ENCODE measurements around the gene RCAN2.

Gene RCAN2

DNA sequence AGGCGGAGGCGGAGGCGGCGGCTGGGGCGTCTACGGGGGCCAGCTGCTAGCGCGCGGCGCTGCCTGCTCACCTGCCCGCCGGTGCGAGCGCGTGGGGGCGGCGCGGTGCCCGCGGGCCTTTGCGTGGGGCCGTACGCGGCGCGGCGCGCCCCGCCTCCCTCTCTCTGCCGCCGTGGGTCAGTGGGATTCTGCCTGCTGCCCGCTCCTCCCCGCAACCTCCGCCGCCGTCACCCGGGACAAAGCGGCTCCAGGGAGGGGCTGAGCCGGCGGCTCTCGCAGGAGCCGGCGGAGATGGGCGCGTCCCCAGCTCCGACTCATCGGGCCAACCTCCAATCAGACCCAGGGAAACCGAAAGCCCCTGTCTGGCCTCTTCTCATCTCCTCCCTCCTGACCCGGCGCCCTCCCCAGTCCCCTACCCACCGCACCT lies at the start of gene RCAN2:
Gene RCAN2 (minus strand): TSS at position 249 of the 427 bp plus-strand sequence.
- no peak for DNase-seq

DNA sequence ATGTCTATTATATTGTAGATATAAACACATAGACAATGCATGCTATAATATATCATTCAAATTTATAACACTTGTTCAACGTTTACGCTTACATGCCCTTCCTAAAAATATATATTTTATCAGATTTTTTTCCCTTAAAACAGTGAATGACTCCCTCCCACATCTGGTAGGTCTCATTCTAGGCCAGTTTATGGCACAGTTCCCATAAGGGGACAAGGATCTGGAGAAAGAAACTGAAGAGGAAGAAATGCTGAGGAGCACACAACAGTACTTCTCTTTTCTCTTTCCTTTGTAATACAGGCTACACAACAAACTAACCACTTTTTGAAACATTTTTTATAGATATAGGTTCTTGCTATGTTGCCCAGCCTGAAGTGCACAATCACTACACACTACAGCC lies 48.6 kb upstream of the RCAN2 start:
- DNase-seq: no peak

DNA sequence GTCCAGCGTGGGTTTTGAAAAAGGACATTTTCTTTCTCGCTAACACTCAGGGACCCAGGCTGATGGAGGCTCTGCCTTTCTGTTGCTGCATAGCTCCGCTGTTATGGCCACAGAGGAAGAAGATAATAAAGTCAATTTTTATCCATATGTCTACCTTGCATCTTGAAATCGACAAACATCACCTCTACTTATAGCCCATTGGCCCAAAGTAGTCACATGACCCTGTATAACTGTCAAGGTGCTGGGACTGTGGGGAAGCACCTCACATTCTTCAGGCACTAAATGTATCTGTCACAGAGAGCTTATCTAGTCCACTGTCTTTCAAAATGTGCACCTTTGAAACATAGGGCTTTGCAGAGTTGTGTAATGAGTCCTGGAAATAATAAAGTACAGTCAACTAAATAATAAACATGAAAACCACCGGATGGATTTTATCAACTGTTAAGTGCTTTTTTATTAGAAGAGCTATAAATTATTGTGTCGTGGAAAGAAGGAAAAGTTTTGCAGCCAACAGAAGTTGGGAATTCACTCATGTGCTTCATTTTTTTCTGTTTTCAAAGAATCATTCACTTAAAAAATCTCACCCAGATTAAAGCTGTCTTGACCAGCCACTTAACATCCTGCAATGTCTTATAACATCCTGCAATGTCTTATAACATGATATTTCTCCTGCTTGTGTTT lies 47.7 kb upstream of the RCAN2 start:
- no peak for DNase-seq

DNA sequence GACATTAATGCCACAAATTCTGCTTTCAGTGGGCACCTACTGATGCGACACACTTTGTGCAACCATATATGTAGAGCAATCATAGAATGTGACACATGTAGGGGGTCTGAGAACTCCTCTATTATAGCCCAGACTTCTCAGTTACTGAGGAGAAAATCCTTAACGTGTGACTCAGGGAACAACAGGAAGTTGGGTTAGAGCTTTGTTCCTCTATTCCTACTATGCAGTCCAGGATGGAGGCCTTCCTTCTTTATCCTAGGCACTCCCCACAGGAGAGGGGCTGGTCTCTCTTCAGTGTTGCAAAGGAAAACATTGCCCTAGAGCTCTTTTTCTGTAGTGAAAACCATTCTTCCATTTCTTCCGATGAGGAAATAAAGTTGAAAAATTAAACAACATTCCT lies 39.6 kb upstream of the RCAN2 start:
- no peak for DNase-seq

DNA sequence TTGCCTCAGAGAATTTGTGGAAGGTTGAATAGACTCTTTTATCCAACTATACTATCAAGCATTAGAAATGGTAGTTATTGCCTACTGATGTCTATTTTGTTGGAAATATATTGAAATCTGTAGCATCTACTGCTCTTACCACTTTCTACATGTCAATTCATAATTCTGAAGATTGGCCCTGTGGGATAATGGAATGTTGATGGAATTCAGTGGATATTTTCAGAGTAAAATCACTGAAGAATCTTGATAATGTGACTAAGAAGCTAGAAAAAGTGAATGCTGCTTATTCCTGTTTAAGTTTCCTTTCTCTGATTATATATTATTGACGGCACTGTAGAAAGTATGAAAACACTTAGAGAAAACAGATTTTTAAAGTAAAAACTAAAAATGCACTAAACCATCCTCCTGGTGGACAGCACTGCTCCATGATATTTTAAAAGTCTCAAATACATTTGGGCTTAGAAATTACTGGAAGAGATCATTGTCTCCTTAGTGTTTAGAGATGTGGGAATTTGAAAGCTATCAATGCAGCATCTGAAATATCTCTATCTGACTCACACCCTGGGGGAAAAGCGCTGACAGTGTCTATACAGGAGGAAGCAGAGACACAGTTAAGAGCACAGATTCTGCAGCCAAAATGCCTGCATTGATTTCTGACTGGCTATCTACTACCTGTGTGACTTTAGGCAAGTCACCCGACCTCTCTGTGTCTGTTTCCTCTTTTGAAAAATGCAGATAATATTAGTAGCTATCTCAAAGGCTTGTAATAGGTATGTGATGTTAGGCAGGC lies 37.9 kb upstream of the RCAN2 start:
- no peak for DNase-seq

DNA sequence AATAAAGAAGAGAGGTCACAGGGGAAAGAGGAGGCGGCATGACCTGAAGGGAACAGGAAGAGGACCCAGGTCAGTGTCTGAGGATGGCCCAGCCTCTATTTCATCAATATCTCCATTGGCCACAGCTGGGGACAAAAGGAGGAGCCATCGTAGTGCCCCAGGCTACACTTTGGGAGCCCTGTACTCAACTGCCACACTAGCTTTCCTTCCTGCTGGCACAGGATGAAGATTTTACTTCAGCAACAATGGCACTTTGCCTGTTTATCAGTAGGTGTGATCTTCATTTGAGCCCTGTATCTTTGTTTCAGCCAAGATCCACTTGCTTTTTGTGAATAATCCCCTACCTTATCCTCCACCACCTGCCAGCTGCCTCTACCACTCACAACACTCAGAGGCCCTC lies 35.4 kb upstream of the RCAN2 start:
- no peak for DNase-seq

DNA sequence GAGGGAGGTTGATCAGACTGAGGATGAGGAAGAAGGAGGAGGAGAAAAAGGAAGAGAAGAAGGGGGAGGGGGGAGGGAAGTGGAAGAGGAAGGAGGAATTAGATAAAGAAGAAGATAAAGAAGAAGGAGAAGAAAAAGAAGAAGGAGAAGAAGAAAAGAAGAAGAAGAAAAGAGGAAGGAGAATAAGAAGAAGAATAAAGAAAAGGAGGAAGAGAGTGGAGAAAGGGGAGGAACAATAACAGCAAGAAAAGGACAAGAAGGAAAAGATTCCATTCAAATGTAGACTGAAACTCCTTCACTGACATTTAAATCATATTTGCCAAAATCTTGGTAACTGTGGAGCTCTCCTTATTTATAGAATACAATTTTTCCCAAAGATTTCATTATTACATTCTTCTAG lies 34.3 kb upstream of the RCAN2 start:
- DNase-seq: no peak

DNA sequence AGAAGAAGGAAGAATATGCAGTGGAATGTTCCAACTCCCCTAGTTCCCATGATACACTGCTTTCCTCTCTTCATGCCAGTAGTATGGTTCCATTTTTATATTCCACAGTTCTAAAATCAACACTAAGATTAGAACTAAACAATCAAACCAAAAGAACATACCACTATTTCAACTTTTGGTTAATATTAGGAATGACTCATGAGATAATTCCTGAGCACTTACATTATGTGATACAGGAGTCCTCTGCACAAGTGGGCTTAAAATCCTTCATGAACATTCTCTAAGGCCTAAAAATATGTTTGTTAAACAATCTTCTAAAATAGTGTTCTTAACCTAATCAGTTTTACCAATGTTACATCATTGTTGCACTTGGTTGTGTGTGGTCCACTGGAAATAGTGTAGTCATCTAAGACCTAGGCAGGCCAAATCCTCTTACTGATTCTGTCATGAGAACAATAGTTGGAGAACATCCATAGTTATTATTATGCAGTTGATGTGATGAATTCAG lies 30.3 kb upstream of the RCAN2 start:
- no peak for DNase-seq

DNA sequence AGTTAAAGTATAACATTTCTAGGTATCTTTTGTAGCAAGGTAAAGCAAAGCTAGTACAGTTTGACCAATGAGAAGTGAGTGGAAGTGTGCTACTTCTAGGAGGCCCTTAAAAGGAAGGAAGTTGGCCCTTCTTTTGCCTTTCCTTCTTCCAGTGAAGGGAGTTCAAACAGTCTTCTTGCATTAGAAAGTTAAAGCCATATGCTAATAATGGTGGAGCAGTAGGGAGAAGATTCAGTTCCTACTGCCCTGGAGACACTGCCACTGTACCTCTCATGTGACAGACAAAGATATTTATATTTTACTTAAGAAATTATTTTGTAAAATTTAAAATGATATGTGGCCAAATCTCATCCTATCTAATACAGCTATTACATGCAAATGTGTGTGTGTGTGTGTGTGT lies 26.0 kb upstream of the RCAN2 start:
- DNase-seq: no peak

DNA sequence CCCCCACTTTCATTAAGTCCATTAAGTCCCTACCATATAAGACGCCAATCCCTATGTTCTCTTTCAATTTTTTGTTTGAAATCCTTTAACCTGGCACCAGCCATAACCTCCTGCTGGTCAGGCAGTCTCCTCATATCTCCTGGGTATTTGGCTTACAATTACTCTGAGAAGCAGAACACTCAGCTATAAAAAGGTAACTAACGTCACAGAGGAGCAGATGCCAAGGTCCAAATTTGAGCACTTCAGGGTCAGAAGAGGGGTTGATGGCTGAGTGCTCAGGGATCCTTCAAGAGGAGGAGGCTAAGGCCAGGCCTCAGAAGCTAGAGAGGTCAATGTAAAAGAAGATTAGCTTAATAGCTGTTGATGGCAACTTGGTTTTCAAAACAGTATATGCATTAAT lies 22.3 kb upstream of the RCAN2 start:
- DNase-seq: no peak

DNA sequence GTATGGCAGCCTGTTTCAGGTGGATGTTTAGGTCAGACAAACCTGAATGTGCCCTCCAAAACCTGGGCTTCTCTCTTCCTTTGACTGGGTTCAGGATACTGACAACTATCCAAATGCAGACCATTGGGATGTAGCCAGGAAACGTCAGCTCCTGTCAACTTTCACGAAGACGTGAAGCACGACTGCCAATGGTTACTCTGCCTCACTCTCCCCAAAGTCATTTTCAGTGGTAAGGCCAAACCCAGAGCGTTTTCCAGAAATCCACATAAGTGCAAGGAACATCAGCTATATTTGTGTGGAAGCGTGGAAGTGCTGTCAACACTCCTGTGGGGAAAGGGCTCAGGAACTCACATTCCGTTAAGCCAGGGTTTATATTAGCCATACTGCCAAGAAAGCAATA lies 20.1 kb upstream of the RCAN2 start:
- DNase-seq: no peak

DNA sequence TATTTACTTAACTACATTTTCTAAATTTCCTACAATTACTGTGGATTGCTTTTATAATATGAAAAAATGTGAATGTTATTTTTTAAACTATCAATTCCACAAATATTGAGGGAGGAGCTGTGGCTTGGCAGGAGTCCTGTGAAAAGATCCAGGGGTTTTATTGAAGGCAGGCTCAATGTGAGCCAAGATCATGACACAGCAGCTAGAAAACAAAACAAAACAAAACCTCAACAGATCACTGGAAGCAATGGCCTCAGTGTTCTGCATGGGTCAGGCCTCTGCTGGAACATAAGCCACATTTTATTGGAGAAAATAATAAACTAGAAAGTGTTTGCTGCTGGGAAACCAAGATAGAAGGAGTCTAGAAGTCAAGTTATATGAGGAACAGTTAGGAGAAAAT lies 19.4 kb upstream of the RCAN2 start:
- DNase-seq: no peak

DNA sequence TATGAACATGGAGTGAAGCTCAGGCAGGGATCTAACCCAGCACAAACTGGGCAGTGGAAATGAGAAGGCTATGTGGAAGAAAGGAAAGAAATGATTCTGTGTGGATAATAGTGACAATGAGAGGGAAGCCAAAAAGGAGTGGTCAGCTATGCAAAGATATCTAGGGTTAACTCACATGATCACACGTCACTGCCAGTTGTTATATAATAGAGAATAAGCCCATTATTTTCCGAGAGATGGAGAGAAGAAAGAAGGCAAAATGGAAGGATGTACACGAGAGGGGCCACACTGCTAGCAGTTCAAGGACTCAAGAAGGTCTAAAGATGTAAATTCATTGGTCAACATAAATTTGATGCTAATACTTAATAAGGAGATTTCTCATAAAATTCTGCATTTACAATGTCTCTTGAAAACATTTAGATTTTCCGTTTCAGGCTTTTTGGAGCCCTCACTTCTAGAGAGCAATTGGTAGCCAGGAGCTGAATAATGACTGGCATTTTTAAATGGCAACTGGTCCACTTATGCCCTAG lies 18.8 kb upstream of the RCAN2 start:
- no peak for DNase-seq

DNA sequence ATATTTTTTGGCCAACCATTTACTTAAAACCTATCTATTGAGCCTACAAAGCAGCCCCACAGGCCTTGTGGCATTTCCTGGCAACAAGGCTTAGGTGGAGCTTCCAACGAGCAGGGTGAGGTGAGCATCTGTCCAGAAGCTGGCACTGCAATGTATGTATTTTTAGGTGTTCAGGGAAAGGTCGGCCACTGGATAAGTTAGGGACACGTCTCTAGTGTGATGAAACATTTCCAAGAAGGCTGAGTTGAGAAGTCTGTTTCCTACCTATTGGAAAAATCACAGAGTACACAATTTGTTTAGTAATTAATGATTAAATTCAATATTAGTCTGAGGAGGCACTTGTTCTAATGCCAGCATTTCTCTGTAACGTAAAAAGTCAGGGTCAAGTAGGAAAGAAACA lies 17.8 kb upstream of the RCAN2 start:
- DNase-seq: no peak

DNA sequence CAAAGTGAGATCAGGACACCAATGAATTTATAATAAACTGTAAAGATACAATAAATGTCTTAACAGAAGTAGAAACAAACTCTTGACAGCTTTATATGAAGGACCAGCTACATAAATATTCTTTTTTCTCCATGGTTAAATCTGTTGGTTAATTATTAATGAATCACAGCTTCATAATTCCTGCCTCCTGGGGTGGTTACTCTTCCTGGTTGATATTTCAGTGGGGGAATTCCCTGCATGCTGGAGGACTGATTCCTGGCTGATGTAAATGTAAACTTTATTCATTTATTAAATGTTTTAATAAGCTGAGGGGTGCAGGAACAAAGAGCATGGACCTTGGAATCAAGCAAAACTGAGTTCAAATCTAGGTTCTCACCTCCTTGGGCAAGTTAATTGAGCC lies 16.2 kb upstream of the RCAN2 start:
- no peak for DNase-seq

DNA sequence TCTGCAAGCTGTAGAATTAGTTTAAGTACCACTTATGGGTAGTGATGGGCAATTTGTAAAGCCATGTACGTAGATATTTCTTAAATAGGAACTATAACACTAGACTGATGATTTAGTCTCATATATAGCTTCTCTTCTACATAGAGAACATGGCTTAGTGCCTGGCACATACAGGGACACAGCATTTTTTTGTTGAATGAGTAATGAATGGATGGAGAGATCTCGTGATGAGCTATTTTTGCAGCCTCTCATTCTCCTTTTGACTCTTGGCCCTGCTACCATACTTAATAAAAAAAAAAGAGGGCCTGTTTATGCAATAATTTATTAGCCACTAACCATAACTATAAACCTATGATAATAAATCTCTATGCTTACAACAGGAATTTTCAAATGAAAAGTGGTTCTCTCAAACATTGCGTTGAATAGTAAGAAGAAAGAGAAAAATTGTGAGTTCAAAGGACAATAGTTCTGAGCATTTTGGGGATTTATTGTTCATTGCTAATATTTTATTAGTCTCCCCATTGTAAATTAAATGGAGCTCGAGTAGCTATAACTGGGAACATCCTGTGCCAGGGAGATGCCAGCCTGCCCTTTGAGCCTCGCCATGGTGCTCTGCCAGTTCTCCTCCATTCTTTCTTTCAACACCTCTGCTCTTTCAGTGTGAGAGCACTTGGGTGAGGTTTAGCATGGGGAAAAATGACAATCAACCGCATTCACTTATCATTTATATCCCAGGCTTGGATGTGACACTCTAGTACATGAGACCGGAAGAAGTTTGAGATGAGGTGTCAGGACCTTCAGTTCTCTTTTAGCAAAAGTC lies 14.7 kb upstream of the RCAN2 start:
- DNase-seq: no peak

DNA sequence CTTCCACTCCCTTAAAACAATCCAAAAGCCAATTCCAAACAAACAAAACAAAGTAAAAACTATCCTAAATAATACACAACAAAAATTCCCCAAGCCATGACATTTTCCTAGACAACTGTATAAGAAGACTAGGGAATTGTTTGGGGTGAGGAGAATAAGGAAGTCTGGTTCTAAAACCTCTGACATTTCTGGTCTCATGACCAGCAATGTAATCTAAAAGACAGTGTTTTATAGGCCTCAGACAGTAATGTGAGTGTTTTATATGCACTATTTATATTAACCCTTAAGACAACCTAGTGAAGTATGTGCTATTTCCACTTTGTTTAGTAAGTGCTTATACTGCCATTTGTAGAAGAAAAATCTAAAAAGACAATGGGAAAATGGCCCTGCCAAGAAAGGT lies 13.0 kb upstream of the RCAN2 start:
- DNase-seq: no peak

DNA sequence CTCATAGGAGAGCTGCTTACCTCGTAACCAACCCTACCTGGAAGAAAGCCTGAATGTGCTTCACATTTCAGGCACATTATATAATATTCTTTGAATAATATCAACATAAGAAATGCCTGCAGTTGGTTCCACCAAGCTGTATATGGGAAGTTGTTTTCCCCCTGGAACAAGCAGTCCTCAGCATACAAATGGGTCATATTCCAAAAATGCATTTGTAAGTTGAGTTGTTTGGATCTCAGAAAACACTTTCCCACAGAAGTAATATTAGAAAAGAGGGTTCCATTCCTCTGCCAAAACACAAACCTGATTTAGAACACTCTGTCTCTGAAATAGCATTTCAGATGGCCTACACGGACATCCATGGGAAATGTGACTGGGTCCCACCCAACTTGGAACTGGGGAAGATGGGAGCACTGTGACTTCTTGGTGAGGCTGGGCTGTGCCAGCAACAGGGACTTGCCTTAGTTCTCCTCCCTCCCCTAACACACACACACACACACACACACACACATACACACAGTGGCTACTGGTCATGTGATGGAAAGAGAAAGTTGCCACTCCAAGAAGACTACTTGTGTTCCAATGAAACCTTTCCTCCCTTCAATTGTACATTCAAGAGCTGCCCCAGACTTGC lies 11.4 kb upstream of the RCAN2 start:
- no peak for DNase-seq

DNA sequence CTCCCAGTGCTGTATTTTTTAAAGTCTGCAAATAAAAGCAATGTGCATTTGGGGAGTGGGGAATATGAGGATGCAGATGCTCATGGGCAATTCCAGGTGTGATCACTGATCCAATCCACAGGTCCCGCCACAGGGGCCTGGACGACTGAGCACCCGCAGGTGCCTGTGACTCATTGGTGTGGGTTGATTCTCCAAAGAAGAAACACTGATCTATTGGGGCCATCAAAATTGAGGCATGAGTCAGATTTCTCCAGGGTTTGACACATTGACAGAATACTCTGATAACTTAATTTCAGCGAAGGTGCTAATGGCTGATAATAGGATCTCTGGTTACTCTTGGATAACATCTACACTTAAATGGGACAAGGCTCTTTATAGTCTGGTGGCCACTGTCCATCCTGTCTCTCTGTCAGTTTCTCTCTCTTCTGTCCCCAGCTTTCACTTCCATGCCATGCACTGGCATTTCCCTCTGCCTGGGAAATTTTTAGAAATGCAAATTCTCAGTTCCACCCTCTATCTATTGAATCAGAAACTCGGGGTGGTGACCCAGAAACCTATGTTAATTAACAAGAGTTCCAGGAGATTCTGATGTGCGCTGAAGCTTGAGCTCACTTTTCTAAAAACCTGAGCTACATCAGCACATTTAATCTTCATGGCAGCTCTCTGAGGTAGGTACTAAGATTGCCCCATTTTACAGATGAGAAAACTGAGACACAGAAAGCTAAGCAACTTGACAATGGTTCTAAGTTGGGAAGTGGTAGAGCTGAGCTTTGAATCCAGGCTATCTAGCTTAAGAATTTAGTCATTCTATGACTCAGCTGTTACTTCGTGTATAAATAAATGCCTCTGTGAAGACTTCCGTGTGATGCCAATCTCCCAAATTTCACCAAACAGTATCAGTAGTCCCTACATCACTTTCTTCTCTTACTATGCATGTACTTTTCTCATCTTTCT lies 10.2 kb upstream of the RCAN2 start:
- DNase-seq: no peak

DNA sequence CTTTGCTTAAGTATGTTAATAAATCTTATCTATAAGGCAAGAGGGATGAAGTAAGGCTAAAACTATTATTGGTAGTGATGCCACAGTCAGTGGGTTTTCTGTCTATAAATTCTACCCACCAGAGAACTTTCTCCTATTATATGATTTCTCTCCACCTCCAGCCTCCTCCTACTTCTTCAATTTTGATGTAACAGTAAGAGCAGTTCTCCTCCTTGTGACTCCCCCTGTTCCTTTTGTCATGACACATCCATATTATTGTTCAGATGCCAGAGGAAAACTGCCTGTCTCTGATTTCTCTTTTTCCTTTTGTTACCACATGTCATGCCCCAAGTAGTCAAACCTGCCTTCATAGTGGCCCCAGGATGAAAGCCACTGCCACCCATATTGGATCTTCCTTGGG lies 9.1 kb upstream of the RCAN2 start:
- DNase-seq: no peak
